K562 (cell line): ENCODE measurements around the gene DHRS7C. TPM values are rescaled to one million over a fixed set of nuclear protein-coding genes. Genes with fewer than 3 reads are reported as not detected.

Experiments
- ATAC-seq: fragments of 200-7000 bp; cut with Tn5 transposase; 3 replicates; pipeline ENCODE4 v1.9.1; 2020; ENCODE audit warnings: moderate library complexity
- BruUV-seq: library from RNA; stranded (reverse); fragments of 400-500 nt; replicated peaks from 2 replicates; lab custom pipeline; 2021; lab: Mats Ljungman, UMichigan
- CTCF ChIA-PET: fragments of 300-600 bp; formaldehyde crosslinking; extraction: SDS; loops from one replicate; lab custom pipeline; 2021; ENCODE audit warnings: low intra/inter-chr PET ratio; lab: Yijun Ruan, JAX
- POLR2A ChIA-PET: fragments of 300-600, 350-650 bp; sonication (Branson Sonifier 250); formaldehyde crosslinking; extraction: SDS; loops from one replicate; lab custom pipeline; 2021; ENCODE audit warnings: antibody characterized with exemption, inconsistent platforms; lab: Yijun Ruan, JAX
- DNase-seq, 4 experiments: peaks; one replicate each; pipeline versions ENCODE4 v3.0.0 to v3.0.0-alpha.2; 2011 to 2018; ENCODE audit warnings: low spot score in 3 of 4, mixed read lengths in 3 of 4; ENCODE audit errors: extremely low read depth in 1 of 4
- FAIRE-seq: peaks from 2 replicates; lab custom pipeline; 2011; peaks lifted over from hg19 to GRCh38; lab: Jason Lieb, UNC
- H2AFZ ChIP-seq: 2 replicates; pipeline ENCODE4 v1.6.0; 2011; ENCODE audit warnings: low read depth, low read length, control low read depth, inconsistent platforms
- H3K27ac ChIP-seq: fragments of 200-600 bp; 3 replicates; pipeline ENCODE4 v1.8.0; 2011; ENCODE audit warnings: low read depth, mild to moderate bottlenecking, control low read depth, inconsistent platforms, low read length, moderate library complexity, mixed read lengths; ENCODE audit errors: extremely low read depth
- H3K27me3 ChIP-seq, 2 experiments: fragments of 300-600 bp in 1 of 2; 2 replicates in 1 of 2; 3 replicates in 1 of 2; pipeline versions ENCODE4 v1.6.0 to v1.8.0; 2011; ENCODE audit warnings: inconsistent platforms in 2 of 2, low read length in 2 of 2, mild to moderate bottlenecking in 1 of 2, mixed read lengths in 1 of 2, moderate library complexity in 1 of 2; ENCODE audit not compliant: control insufficient read depth in 2 of 2, insufficient read depth in 2 of 2
- H3K36me3 ChIP-seq: fragments of 300-600 bp; 3 replicates; pipeline ENCODE4 v1.8.0; 2011; ENCODE audit warnings: mild to moderate bottlenecking, low read length, inconsistent platforms; ENCODE audit not compliant: control insufficient read depth, insufficient read depth
- H3K4me1 ChIP-seq, 2 experiments: fragments of 200-600 bp in 1 of 2; replicated peaks in 1 of 2; 2 replicates in 1 of 2; 3 replicates in 1 of 2; pipeline versions ENCODE4 v1.5.1 to v1.8.0; 2011; ENCODE audit warnings: inconsistent platforms in 2 of 2, low read length in 2 of 2, mild to moderate bottlenecking in 1 of 2, mixed read lengths in 1 of 2, moderate library complexity in 1 of 2; ENCODE audit not compliant: control insufficient read depth in 2 of 2, insufficient read depth in 2 of 2
- H3K4me2 ChIP-seq: 2 replicates; pipeline ENCODE4 v1.6.1; 2011; ENCODE audit warnings: low read length, control low read depth, inconsistent platforms, mixed read lengths; ENCODE audit not compliant: insufficient read depth
- H3K4me3 ChIP-seq: fragments of 200-600 bp; sonication (generic), shearing (Covaris generic); 2 replicates; pipeline ENCODE4 v1.5.1; 2016; ENCODE audit warnings: control low read depth, inconsistent platforms
- H3K79me2 ChIP-seq: fragments of 200-600 bp; 3 replicates; pipeline ENCODE4 v1.8.0; 2011; ENCODE audit warnings: low read length, inconsistent platforms; ENCODE audit not compliant: control insufficient read depth, insufficient read depth
- H3K9ac ChIP-seq, 2 experiments: 2 replicates each; pipeline versions ENCODE4 v1.6.0 to v1.6.1; 2011; ENCODE audit warnings: low read depth in 2 of 2, low read length in 2 of 2, control low read depth in 1 of 2, inconsistent platforms in 1 of 2, mild to moderate bottlenecking in 1 of 2, mixed read lengths in 1 of 2; ENCODE audit not compliant: insufficient read depth in 1 of 2
- H3K9me1 ChIP-seq: one replicate; pipeline ENCODE4 v1.6.0; 2011; ENCODE audit warnings: inconsistent platforms, mild to moderate bottlenecking, low read length, moderate library complexity; ENCODE audit not compliant: control insufficient read depth, insufficient read depth
- H3K9me3 ChIP-seq: replicated peaks from 2 replicates; pipeline ENCODE4 v1.5.1; 2011; ENCODE audit warnings: low read depth, low read length, inconsistent platforms; ENCODE audit not compliant: control insufficient read depth, insufficient read depth
- H4K20me1 ChIP-seq: replicated peaks from 2 replicates; pipeline ENCODE4 v1.6.1; 2011; ENCODE audit warnings: low read length, inconsistent platforms, mixed read lengths; ENCODE audit not compliant: control insufficient read depth, insufficient read depth
- HDAC2 ChIP-seq: fragments of 450-650 bp; IDR thresholded peaks from 2 replicates; pipeline ENCODE4 v1.6.1; 2016; ENCODE audit warnings: mild to moderate bottlenecking
- HDGF ChIP-seq: fragments of 450-650 bp; IDR thresholded peaks from 2 replicates; pipeline ENCODE4 v1.6.1; 2016
- HMG20A ChIP-seq: fragments of 450-650 bp; formaldehyde crosslinking; conservative IDR thresholded peaks from 2 replicates; pipeline ENCODE4 v1.4.0; 2020; ENCODE audit warnings: mild to moderate bottlenecking, mixed read lengths
- HNRNPH1 ChIP-seq: fragments of 200-400 bp; formaldehyde crosslinking; optimal IDR thresholded peaks from 2 replicates; pipeline ENCODE3; 2017; ENCODE audit warnings: low read depth, mild to moderate bottlenecking, low read length, moderate library complexity
- OTX1 ChIP-seq: fragments of 450-650 bp; formaldehyde crosslinking; IDR thresholded peaks from 2 replicates; pipeline ENCODE4 v1.4.0; 2022; ENCODE audit warnings: mild to moderate bottlenecking
- POLR2AphosphoS2 ChIP-seq: IDR thresholded peaks from 2 replicates; pipeline ENCODE4 v1.6.1; 2012; ENCODE audit warnings: low read length, improper control_type of control experiment
- SPI1 ChIP-seq: IDR thresholded peaks from 2 replicates; pipeline ENCODE4 v1.6.1; 2011; ENCODE audit warnings: low read depth, low read length, control low read depth, borderline replicate concordance
- ZBTB7A ChIP-seq: IDR thresholded peaks from 2 replicates; pipeline ENCODE4 v1.6.1; 2011; ENCODE audit warnings: low read depth, mild to moderate bottlenecking, low read length, moderate library complexity, borderline replicate concordance; ENCODE audit not compliant: control insufficient read depth
- ZNF830 ChIP-seq: fragments of 250-450 bp; sonication (Bioruptor Pico); IDR thresholded peaks from 2 replicates; pipeline ENCODE4 v1.5.0; 2021; ENCODE audit warnings: mild to moderate bottlenecking
- WGBS: fragments of 100-300 bp; shearing (Covaris generic); methylation state at CpG from one replicate; pipeline ENCODE4 v1.1.6; 2016; ENCODE audit warnings: low coverage, mixed read lengths; ENCODE audit not compliant: insufficient coverage; ENCODE audit errors: missing lambda C conversion rate; 5-methylcytosine and 5-hydroxymethylcytosine counted together
- in situ Hi-C: fragments of 300-500 bp; cut with MboI; formaldehyde crosslinking; loops from 4 replicates; pipeline ENCODE4 v1.15.0; 2018; ENCODE audit warnings: inconsistent platforms, mixed read lengths
- intact Hi-C: fragments of 100-400 bp; cut with micrococcal nuclease; formaldehyde crosslinking; loops from 2 replicates; pipeline ENCODE4 v1.14.2; 2022
- polyA plus RNA-seq, 8 experiments: library from polyadenylated mRNA; depleted of rRNA in 4 of 8; stranded (reverse) in 5 of 8; unstranded in 3 of 8; fragments of >200 nt; fragmentation: Nextera tagmentation in 2 of 8; fragmentation: Illumina TruSeq in 1 of 8; extraction: Ambion mirVana in 2 of 8; extraction: Trizol in 1 of 8; gene quantifications; 2 replicates each; pipeline versions ENCODE4 v1.2.1 to v1.2.3, GENCODE V29; 2011 to 2014; ENCODE audit warnings: inconsistent platforms in 1 of 8, missing spikeins in 1 of 8
- total RNA-seq, 7 experiments: library from RNA; depleted of rRNA in 6 of 7; stranded (reverse); fragments of >200 nt in 6 of 7; fragmentation: Illumina TruSeq in 2 of 7; extraction: Trizol in 2 of 7; gene quantifications; 2 replicates each; pipeline versions ENCODE4 v1.2.1 to v1.2.3, GENCODE V29; 2011 to 2021; ENCODE audit warnings: low replicate concordance in 1 of 7
- TF ChIP-seq, protein P1 (sequence below): fragments of 450-650 bp; IDR thresholded peaks from 2 replicates; pipeline ENCODE4 v1.6.1; 2016

The DHRS7C gene
- total and polyA plus RNA-seq, 9 of the 15 experiments (the other 6 are each of a cell fraction or from before 2014, with no cell fraction given) = not detected

DNA sequence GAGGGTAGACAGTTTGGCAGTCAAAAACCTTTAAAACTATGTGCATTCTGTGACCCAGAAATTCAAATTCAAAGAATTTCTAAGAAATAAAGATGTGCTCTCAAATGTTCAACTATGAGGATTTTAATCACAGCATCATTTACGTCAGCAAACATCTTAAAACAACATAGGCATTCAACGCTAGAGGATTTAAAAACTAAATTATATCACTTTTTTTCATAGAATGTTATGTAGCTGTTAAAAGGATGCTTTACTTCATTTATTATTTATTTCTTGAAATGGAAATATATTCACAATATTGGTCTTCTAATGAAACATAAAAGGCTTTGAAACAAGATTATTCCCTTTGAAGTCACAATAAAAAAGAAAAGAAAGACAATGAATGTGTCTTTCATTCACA lies 38.0 kb upstream of the DHRS7C start:
- Histone ChIP-seq H3K9ac (no peak overlapping the region), H3K4me3 (no peak overlapping the region), H4K20me1 (no peaks in the 10 kb centered on the region), H2AFZ (no peak overlapping the region), H3K4me2 (no peak overlapping the region), H3K9me3 (no peaks in the 10 kb centered on the region), H3K4me1 (no peaks in the 10 kb centered on the region)
- in situ Hi-C loops = no loop called here
- CTCF ChIA-PET = no interaction called here
- 0% methylated on average over 2 of the region's 2 CpGs for WGBS
- FAIRE-seq = no peak
- BruUV-seq = no TSS peak
- TF ChIP-seq SPI1 (no peak), POLR2AphosphoS2 (no peak), ZBTB7A (no peak), OTX1 (CRISPR knock-in tag) (no peak), HDAC2 (no peak), HNRNPH1 (no peak), HDGF (no peak), ZNF830 (no peak), HMG20A (CRISPR knock-in tag) (no peak)
- TF ChIP-seq, protein P1, sequence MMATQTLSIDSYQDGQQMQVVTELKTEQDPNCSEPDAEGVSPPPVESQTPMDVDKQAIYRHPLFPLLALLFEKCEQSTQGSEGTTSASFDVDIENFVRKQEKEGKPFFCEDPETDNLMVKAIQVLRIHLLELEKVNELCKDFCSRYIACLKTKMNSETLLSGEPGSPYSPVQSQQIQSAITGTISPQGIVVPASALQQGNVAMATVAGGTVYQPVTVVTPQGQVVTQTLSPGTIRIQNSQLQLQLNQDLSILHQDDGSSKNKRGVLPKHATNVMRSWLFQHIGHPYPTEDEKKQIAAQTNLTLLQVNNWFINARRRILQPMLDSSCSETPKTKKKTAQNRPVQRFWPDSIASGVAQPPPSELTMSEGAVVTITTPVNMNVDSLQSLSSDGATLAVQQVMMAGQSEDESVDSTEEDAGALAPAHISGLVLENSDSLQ = no peak
- TF ChIP-seq, all 486 proteins: peak for 0
- POLR2A ChIA-PET = no interaction called here
- Histone ChIP-seq H3K36me3 (no peaks in the 10 kb centered on the region), H3K27ac (no peak overlapping the region), H3K27me3 (no peaks in the 10 kb centered on the region), H3K9me1 (no peaks in the 10 kb centered on the region), H3K79me2 (no peaks in the 10 kb centered on the region)
- ATAC-seq = no peak
- intact Hi-C loops = no loop called here
- no peak for DNase-seq
